WTC11 (cell line): Measurements from ENCODE around the gene NBEAL1. TPM values are rescaled to one million over a fixed set of nuclear protein-coding genes. Genes with fewer than 3 reads are reported as not detected.

Experiments
- ATAC-seq: fragments of 200-7000 bp; cut with Tn5 transposase; 2 replicates; pipeline ENCODE4 v1.10.0; 2021; ENCODE audit warnings: mild to moderate bottlenecking, moderate library complexity
- CTCF ChIA-PET: fragments of 300-600 bp; sonication (Branson Sonifier 250); formaldehyde crosslinking; loops from one replicate; lab custom pipeline; 2021; ENCODE audit warnings: antibody characterized with exemption; lab: Charles Lee
- POLR2A ChIA-PET: fragments of 350-600 bp; sonication (Branson Sonifier 250); formaldehyde crosslinking; loops from one replicate; lab custom pipeline; 2021; ENCODE audit warnings: antibody characterized with exemption; lab: Charles Lee
- DNase-seq: peaks from one replicate; pipeline ENCODE4 v3.0.0; 2021; ENCODE audit warnings: low spot score
- H3K27ac Mint-ChIP-seq: 2 replicates; pipeline ENCODE4 v1.8.0; 2021; ENCODE audit warnings: mixed read lengths
- H3K27me3 Mint-ChIP-seq: 2 replicates; pipeline ENCODE4 v1.8.0; 2021; ENCODE audit warnings: low read depth, mild to moderate bottlenecking, moderate library complexity, mixed read lengths
- H3K36me3 Mint-ChIP-seq: 2 replicates; pipeline ENCODE4 v1.8.0; 2021; ENCODE audit warnings: mixed read lengths
- H3K4me1 Mint-ChIP-seq: 2 replicates; pipeline ENCODE4 v1.8.0; 2022; ENCODE audit warnings: mixed read lengths
- H3K4me3 Mint-ChIP-seq: 2 replicates; pipeline ENCODE4 v1.8.0; 2021; ENCODE audit warnings: mild to moderate bottlenecking, moderate library complexity, mixed read lengths
- H3K9me3 Mint-ChIP-seq: 2 replicates; pipeline ENCODE4 v1.8.0; 2021; ENCODE audit warnings: mixed read lengths
- ETV6 ChIP-seq: sonication (generic); formaldehyde crosslinking; IDR thresholded peaks from 2 replicates; pipeline ENCODE4 v1.8.1; 2022; ENCODE audit warnings: mild to moderate bottlenecking, missing genetic modification reagents
- FOXJ3 ChIP-seq: sonication (generic); formaldehyde crosslinking; IDR thresholded peaks from 2 replicates; pipeline ENCODE4 v1.9.0; 2021; ENCODE audit warnings: missing genetic modification reagents, mild to moderate bottlenecking, borderline replicate concordance
- FOXP4 ChIP-seq: sonication (generic); formaldehyde crosslinking; IDR thresholded peaks from 2 replicates; pipeline ENCODE4 v1.8.0; 2022; ENCODE audit warnings: mild to moderate bottlenecking, missing genetic modification reagents
- GTF2I ChIP-seq: fragments of 250-450 bp; sonication (Bioruptor Pico); conservative IDR thresholded peaks from 2 replicates; pipeline ENCODE4 v1.4.0; 2021; ENCODE audit warnings: mild to moderate bottlenecking
- HMGA2 ChIP-seq: fragments of 250-450 bp; sonication (Bioruptor Pico); IDR thresholded peaks from 2 replicates; pipeline ENCODE4 v1.4.0; 2021; ENCODE audit warnings: mild to moderate bottlenecking, moderate library complexity
- JUN ChIP-seq: sonication (generic); formaldehyde crosslinking; IDR thresholded peaks from 2 replicates; pipeline ENCODE4 v1.8.0; 2023; ENCODE audit warnings: mild to moderate bottlenecking, missing genetic modification reagents
- OVOL2 ChIP-seq: fragments of 250-450 bp; sonication (Bioruptor Pico); IDR thresholded peaks from 2 replicates; pipeline ENCODE4 v1.9.0; 2021; ENCODE audit warnings: mild to moderate bottlenecking, borderline replicate concordance
- PREB ChIP-seq: sonication (generic); formaldehyde crosslinking; IDR thresholded peaks from 2 replicates; pipeline ENCODE4 v1.8.1; 2022; ENCODE audit warnings: mild to moderate bottlenecking, missing genetic modification reagents, moderate library complexity, borderline replicate concordance
- PRRX2 ChIP-seq: fragments of 250-450 bp; sonication (Bioruptor Pico); IDR thresholded peaks from 2 replicates; pipeline ENCODE4 v1.8.0; 2021; ENCODE audit warnings: mild to moderate bottlenecking
- RELA ChIP-seq: sonication (generic); formaldehyde crosslinking; IDR thresholded peaks from 2 replicates; pipeline ENCODE4 v1.8.1; 2022; ENCODE audit warnings: missing genetic modification reagents, mild to moderate bottlenecking, borderline replicate concordance
- RORB ChIP-seq: fragments of 250-450 bp; sonication (Bioruptor Pico); IDR thresholded peaks from 2 replicates; pipeline ENCODE4 v1.9.0; 2021; ENCODE audit warnings: mild to moderate bottlenecking
- USF1 ChIP-seq: sonication (generic); formaldehyde crosslinking; IDR thresholded peaks from 2 replicates; pipeline ENCODE4 v1.8.0; 2022; ENCODE audit warnings: mild to moderate bottlenecking, missing genetic modification reagents
- ZNF219 ChIP-seq: sonication (generic); formaldehyde crosslinking; IDR thresholded peaks from 2 replicates; pipeline ENCODE4 v1.8.0; 2023; ENCODE audit warnings: missing genetic modification reagents, mild to moderate bottlenecking, borderline replicate concordance
- ZNF423 ChIP-seq: fragments of 250-450 bp; sonication (Bioruptor Pico); IDR thresholded peaks from 2 replicates; pipeline ENCODE4 v2.1.2; 2022; ENCODE audit warnings: mild to moderate bottlenecking, moderate library complexity
- total RNA-seq: library from RNA; stranded (reverse); gene quantifications from 3 replicates; pipeline ENCODE4 v1.2.3, GENCODE V29; 2021
- TF ChIP-seq, protein P1 (sequence below): fragments of 250-450 bp; sonication (Bioruptor Pico); IDR thresholded peaks from 2 replicates; pipeline ENCODE4 v1.9.0; 2021; ENCODE audit warnings: mild to moderate bottlenecking

Gene NBEAL1
- total RNA-seq, 1 experiment from 2014 or later: 10.5 TPM

GRCh38 chr2:203042178-203042577 is 27.5 kb downstream of the NBEAL1 start:
- ATAC-seq: no peak
- Mint-ChIP-seq H3K4me1 (peaks cover 8% of the 10 kb centered on the region), H3K36me3 (peaks cover 3% of the 10 kb centered on the region; the same call in 1 of the 2 replicates), H3K27ac (no peak overlapping the region), H3K9me3 (no peaks in the 10 kb centered on the region), H3K27me3 (no peaks in the 10 kb centered on the region), H3K4me3 (no peak overlapping the region)
- ChIA-PET CTCF (no interaction called here), POLR2A (interaction anchor here (1.1 kb wide), 1 partner anchor 27 kb away, joined by 3 read pairs; the partner anchor contains the start of gene NBEAL1)
- no peak for DNase-seq
- TF ChIP-seq JUN (CRISPR knock-in tag) (no peak), PREB (CRISPR knock-in tag) (no peak), FOXP4 (CRISPR knock-in tag) (no peak), OVOL2 (CRISPR knock-in tag) (no peak), ZNF219 (no peak), RELA (CRISPR knock-in tag) (no peak), ETV6 (CRISPR knock-in tag) (no peak), RORB (CRISPR knock-in tag) (no peak)

DNA sequence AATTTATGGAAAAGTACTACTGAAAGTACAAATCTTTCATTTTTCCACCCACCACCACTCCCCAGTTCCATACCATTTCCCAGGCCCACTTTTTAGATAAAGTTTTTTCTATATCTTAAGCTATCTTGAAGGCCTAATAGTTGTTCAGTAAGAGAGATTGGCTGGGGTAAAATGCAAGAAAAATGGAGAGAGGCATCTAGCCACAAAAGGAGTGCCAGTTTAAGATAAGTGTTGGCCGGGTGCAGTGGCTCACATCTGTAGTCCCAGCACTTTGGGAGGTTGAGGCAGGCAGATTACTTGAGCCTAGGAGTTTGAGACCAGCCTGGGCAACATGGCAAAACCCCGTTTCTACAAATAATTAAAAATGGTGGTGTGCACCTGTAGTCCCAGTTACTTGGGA is 28.6 kb downstream of the NBEAL1 start:
- Mint-ChIP-seq H3K4me3 (no peak overlapping the region), H3K9me3 (no peaks in the 10 kb centered on the region), H3K4me1 (peaks cover 7% of the 10 kb centered on the region), H3K36me3 (peaks cover 3% of the 10 kb centered on the region; the same call in 1 of the 2 replicates), H3K27ac (peak overlapping the region; percentile 40), H3K27me3 (no peaks in the 10 kb centered on the region)
- ChIA-PET CTCF (no interaction called here), POLR2A (no interaction called here)
- no peak for ATAC-seq
- no peak for TF ChIP-seq GTF2I (CRISPR knock-in tag)
- no peak for TF ChIP-seq ZNF423 (CRISPR knock-in tag)
- no peak for TF ChIP-seq PRRX2
- TF ChIP-seq, all 79 proteins: peak for 0
- DNase-seq: no peak

DNA sequence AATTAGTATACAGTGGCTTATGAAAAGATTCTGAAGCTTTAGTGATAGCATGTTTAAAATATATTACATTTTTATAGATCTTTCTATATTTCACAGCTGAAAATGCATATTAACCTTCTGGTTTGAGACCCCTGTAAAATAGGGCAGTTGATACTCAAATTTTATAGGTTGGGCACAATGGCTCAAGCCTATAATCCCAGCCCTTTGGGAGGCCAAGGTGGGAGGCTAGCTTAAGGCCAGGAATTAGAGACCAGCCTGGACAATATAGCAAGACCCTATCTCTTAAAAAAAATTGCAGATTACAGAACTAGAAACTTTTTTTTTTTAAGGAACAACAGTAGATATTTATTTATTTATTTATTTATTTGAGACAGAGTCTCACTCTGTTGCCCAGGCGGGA is 31.2 kb downstream of the NBEAL1 start:
- no peaks in the 10 kb centered on the region for H3K27me3 Mint-ChIP-seq

GRCh38 chr2:203052539-203052938 is 37.9 kb downstream of the NBEAL1 start:
- Mint-ChIP-seq H3K27me3 (no peaks in the 10 kb centered on the region), H3K4me3 (no peak overlapping the region), H3K27ac (no peak overlapping the region), H3K9me3 (no peaks in the 10 kb centered on the region), H3K4me1 (no peaks in the 10 kb centered on the region), H3K36me3 (no peaks in the 10 kb centered on the region)
- TF ChIP-seq, protein P1, sequence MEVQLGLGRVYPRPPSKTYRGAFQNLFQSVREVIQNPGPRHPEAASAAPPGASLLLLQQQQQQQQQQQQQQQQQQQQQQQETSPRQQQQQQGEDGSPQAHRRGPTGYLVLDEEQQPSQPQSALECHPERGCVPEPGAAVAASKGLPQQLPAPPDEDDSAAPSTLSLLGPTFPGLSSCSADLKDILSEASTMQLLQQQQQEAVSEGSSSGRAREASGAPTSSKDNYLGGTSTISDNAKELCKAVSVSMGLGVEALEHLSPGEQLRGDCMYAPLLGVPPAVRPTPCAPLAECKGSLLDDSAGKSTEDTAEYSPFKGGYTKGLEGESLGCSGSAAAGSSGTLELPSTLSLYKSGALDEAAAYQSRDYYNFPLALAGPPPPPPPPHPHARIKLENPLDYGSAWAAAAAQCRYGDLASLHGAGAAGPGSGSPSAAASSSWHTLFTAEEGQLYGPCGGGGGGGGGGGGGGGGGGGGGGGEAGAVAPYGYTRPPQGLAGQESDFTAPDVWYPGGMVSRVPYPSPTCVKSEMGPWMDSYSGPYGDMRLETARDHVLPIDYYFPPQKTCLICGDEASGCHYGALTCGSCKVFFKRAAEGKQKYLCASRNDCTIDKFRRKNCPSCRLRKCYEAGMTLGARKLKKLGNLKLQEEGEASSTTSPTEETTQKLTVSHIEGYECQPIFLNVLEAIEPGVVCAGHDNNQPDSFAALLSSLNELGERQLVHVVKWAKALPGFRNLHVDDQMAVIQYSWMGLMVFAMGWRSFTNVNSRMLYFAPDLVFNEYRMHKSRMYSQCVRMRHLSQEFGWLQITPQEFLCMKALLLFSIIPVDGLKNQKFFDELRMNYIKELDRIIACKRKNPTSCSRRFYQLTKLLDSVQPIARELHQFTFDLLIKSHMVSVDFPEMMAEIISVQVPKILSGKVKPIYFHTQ (CRISPR knock-in tag): no peak
- POLR2A ChIA-PET: no interaction called here
- DNase-seq (no peak), ATAC-seq (no peak)
- CTCF ChIA-PET: no interaction called here

More for the DNA sequence above, 31.2 kb downstream of the NBEAL1 start:
- no peak overlapping the region for H3K4me3 Mint-ChIP-seq
- no peak overlapping the region for H3K27ac Mint-ChIP-seq
- ATAC-seq: no peak
- H3K36me3 Mint-ChIP-seq: peaks cover 3% of the 10 kb centered on the region; the same call in 1 of the 2 replicates
- no peaks in the 10 kb centered on the region for H3K4me1 Mint-ChIP-seq
- CTCF ChIA-PET: no interaction called here
- no peak for TF ChIP-seq USF1 (CRISPR knock-in tag)
- no peak for TF ChIP-seq HMGA2 (CRISPR knock-in tag)
- TF ChIP-seq FOXJ3: no peak
- no peak for TF ChIP-seq JUN (CRISPR knock-in tag)
- H3K9me3 Mint-ChIP-seq: no peaks in the 10 kb centered on the region
- POLR2A ChIA-PET: no interaction called here
- no peak for DNase-seq
